GM21447 (cell line): Measurements from ENCODE around the gene TUBB4A.
A peak's percentile ranks its signal among the peaks of the same experiment; 100 is the strongest.

ENCODE experiments used
- ATAC-seq: cut with Tn5 transposase; IDR thresholded peaks from one replicate; pipeline ENCODE4 v1.9.1; 2021; ENCODE audit not compliant: unreplicated experiment

TUBB4A gene

GRCh38 chr19:6470173-6470572 lies 31.9 kb downstream of the TUBB4A start:
- no peak for ATAC-seq

- no peak for ATAC-seq
These were observed 34.7 kb downstream of the TUBB4A start for GRCh38 chr19:6467384-6467783.

GRCh38 chr19:6466526-6467248 lies 35.4 kb downstream of the TUBB4A start:
- no peak for ATAC-seq

GRCh38 chr19:6465663-6466062 lies 36.4 kb downstream of the TUBB4A start:
- no peak for ATAC-seq

DNA sequence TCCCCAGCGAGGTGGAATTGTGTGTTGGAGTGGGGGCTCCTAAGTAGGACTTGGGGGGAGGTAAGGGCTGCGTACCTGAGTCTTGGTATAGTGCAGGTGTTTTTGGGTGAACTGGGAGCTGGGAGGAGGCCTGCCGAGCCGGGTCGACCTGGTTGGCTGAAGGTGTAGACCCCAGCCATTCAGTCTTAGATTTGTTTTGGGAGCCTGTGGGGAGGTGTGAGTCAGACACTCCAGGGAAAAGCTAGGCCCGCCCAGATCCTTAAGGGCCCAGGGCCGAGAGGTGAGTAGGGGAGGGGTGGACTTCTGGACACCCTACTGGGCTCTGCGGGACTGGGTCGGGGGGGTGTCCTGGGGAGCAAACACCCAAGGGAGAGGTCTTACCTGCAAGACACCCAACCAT lies 37.1 kb downstream of the TUBB4A start:
- ATAC-seq = no peak

DNA sequence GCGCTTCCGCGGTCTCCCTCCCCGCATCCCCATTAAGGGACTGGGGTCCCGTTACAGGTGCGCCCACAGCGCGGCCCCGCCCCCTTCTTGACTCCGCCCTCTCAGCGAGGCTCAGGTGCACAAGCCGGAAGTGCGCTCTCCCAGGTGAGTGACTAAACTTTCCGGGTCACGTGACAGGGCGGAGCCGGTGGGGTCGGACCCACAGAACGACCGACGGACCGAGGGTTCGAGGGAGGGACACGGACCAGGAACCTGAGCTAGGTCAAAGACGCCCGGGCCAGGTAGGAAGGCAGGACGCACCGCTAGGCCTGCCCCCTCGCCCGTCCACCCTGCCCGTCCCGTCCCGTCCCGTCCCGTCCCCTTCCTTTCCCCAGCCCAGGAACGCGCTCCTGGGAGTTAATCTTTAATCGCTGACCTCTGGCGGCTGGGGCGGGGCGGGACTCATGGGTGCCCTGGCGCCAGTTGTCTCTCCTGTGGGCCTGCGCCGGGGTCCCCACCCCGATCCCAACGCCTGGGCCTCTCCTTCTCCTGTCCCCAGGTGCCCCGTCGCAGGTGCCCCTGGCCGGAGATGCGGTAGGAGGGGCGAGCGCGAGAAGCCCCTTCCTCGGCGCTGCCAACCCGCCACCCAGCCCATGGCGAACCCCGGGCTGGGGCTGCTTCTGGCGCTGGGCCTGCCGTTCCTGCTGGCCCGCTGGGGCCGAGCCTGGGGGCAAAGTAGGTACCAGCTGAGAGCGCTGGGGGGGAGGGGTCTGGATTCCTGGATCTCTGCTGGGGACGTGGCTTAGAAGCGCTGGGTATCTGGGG lies 37.8 kb downstream of the TUBB4A start, which contains the start of gene CRB3:
CRB3 (plus strand) TSS at position 202 of the 804 bp plus-strand sequence; CDS start at position 633, 431 bp downstream.
- no peak for ATAC-seq

GRCh38 chr19:6460099-6460884 lies 41.8 kb downstream of the TUBB4A start:
- peak; percentile 64 for ATAC-seq

- ATAC-seq = peak; percentile 40
These were observed 42.6 kb downstream of the TUBB4A start, which contains the start of gene SLC25A23 for GRCh38 chr19:6459262-6460098. Gene SLC25A23 (minus strand): TSS chr19:6459792. CDS start chr19:6459628, 164 bp downstream.

DNA sequence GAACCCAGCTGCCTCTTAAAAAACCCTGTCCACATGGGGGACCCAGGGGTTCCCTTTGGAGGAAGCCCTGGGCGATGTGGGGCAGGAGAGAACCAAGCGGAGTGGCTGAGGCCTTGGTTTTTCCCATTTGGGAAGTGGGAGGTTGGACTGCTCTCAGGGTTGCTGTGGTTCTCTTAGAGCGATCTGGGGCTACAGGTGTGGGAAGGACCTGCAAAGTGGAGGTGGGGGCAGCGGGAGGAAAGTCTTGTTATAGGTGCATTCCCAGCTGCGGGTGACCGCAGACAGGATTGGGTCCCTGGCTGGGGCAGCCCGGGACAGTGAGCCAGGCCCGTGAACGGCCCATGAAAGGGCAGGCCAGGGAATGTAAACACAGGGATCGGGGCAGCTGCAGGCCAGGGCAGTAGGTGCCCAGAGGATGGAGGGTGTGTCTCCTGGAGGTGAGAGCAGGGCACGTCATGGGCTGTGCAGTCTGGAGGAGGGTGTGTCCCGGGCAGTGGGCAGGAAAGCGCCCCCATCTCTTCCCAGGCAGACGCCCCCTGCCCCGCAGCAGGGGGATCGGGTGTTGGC lies 43.3 kb downstream of the TUBB4A start:
- no peak for ATAC-seq

GRCh38 chr19:6457958-6458694 lies 44.0 kb downstream of the TUBB4A start:
- no peak for ATAC-seq

DNA sequence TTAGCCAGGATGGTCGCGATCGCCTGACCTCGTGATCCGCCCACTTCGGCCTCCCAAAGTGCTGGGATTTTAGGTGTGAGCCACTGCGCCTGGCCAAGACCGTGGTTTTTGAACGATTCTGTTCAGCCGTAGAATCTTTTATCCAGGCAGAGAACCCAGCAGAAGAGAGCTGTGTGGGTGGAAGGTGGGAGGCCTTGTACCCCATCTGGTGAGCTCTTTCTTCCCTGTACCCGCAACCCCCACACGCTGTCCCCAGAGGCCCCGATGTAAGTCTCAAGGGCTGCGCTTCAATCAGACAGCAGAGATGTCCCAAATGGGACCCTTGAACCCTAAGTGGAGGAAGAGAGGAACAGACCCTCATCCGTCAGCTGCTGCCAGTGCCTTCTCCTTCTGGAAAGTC lies 46.2 kb downstream of the TUBB4A start:
- ATAC-seq = no peak

DNA sequence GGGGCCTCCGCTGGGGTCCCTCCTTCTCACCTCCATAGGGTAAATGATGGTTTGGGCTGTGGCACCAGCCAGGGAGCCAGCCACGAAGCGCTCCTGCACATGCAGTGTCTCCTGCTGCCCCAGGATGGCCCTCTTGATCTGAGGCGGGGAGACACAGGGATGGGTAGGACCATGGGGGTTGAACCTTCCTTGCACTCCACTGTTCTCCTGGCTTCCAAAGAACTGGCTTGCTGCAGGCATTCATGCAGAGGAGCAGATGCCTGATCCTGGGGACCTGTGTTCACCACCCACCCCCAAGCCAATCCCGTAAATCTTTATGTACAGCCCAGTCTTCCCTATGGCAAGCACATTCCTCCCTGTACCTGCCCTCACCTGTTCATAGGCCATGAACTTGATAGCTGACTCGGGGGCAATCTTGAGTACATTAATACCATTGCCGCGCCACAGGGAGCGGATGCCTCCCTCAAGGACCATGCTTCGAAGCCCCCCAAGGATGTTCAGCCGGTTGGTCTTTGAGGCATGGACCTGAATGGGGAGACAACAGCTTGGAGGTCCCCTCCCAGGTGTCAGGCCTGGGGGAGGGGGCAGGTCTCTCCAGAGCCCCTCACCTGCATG lies 48.1 kb downstream of the TUBB4A start:
- ATAC-seq = no peak

DNA sequence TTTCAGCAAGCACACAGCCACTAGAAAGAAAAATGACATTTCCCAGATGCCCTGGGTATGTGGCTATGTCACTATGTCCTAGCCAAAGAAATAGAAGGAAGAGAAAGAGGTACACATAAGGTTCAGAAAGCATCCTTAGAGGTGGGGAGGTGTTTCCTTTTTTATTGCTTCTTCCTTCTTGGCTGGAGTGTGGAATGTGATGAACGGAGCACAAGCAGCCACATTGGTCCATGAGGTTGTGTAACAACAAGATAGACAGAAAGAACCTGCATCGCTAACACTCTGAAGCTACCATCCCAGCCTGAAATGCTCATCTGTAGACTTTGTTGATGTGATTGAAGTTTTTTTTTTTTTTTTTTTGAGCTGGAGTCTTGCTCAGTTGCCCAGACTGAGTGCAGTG lies 49.2 kb downstream of the TUBB4A start:
- ATAC-seq = no peak

GRCh38 chr19:6452223-6452614 lies 49.9 kb downstream of the TUBB4A start:
- ATAC-seq = no peak

DNA sequence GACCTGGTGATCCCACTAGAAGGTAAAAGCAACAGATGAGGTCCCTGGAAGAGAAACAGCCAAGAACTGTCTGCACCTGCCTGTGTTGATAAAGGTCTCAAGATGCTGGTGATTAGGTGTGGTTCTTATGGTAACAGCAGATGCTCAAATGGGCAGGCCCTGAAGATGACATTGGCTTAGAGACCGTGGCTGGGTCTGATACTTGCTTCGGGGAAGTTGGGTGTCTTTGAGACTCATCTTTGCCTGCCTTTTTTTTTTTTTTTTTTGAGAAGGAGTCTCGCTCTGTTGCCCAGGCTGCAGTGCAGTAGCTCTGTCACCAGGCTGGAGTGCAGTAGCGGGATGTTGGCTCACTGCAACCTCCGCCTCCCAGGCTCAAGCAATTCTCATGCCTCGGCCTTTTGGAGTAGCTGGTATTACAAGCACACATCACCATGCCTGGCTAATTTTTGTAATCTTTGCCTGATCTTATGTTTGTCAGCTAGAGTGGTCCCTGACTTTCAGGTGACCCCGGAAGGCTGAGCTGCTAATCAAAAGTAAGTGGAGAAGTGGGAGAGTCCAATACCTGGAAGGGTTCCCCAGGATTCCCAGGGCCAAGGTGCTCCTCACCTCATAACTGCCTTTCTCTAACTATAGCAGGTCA lies 50.4 kb downstream of the TUBB4A start:
- no peak for ATAC-seq

DNA sequence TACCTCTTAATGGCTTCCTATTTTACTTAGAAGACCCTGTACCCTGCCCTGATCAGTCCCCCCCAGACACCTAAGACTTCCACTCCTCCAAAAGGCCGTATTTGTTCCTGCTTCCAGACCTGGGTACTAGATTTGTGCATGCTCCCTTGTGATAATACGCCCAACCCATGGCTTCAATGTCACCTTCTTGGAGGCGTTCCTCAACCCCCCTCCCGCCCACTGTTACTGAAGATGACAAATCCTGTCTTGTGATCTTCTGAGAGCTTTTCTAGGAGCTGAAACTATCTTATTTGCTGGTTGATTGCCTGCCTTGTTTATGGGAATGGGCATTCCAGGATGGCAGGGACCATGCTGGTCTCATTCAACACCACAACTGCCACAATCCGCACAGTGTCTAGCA lies 51.9 kb downstream of the TUBB4A start:
- ATAC-seq = no peak

GRCh38 chr19:6448045-6448444 lies 54.1 kb downstream of the TUBB4A start:
- no peak for ATAC-seq

GRCh38 chr19:6446452-6446851 lies 55.7 kb downstream of the TUBB4A start:
- no peak for ATAC-seq
